ENCODE measurements around the gene NXNL2.

Gene NXNL2

GRCh38 chr9:88534456-88535225 is at the start of gene NXNL2:
Gene NXNL2 (plus strand): TSS chr9:88535178. CDS start chr9:88535435, 257 bp downstream.
- peak; percentile 7 for DNase-seq (ENCODE audit: low read depth)

GRCh38 chr9:88488166-88488565 is 46.8 kb upstream of the NXNL2 start:
- no peak for DNase-seq (ENCODE audit: low read depth)

GRCh38 chr9:88494983-88495721 is 39.8 kb upstream of the NXNL2 start:
- no peak for DNase-seq (ENCODE audit: low read depth)

GRCh38 chr9:88497224-88497623 is 37.8 kb upstream of the NXNL2 start:
- DNase-seq (ENCODE audit: low read depth) = no peak

GRCh38 chr9:88498880-88499279 is 36.1 kb upstream of the NXNL2 start:
- DNase-seq (ENCODE audit: low read depth) = no peak

- DNase-seq (ENCODE audit: low read depth) = no peak
Observed at GRCh38 chr9:88501086-88501485, 33.9 kb upstream of the NXNL2 start.

GRCh38 chr9:88502552-88503034 is 32.4 kb upstream of the NXNL2 start:
- no peak for DNase-seq (ENCODE audit: low read depth)

GRCh38 chr9:88503081-88503844 is 31.7 kb upstream of the NXNL2 start:
- DNase-seq (ENCODE audit: low read depth) = no peak

- no peak for DNase-seq (ENCODE audit: low read depth)
Observed at GRCh38 chr9:88503845-88504764, 30.9 kb upstream of the NXNL2 start.

GRCh38 chr9:88508326-88508725 is 26.7 kb upstream of the NXNL2 start:
- DNase-seq (ENCODE audit: low read depth) = no peak

GRCh38 chr9:88511906-88512305 is 23.1 kb upstream of the NXNL2 start:
- no peak for DNase-seq (ENCODE audit: low read depth)

GRCh38 chr9:88514247-88514646 is 20.7 kb upstream of the NXNL2 start:
- no peak for DNase-seq (ENCODE audit: low read depth)

GRCh38 chr9:88521308-88521707 is 13.7 kb upstream of the NXNL2 start:
- DNase-seq (ENCODE audit: low read depth) = no peak

GRCh38 chr9:88522360-88522759 is 12.6 kb upstream of the NXNL2 start:
- DNase-seq (ENCODE audit: low read depth) = no peak

- DNase-seq (ENCODE audit: low read depth) = no peak
Observed at GRCh38 chr9:88523056-88523455, 11.9 kb upstream of the NXNL2 start.

- DNase-seq (ENCODE audit: low read depth) = no peak
Observed at GRCh38 chr9:88524911-88525310, 10.1 kb upstream of the NXNL2 start.

GRCh38 chr9:88527618-88528017 is 7.4 kb upstream of the NXNL2 start:
- no peak for DNase-seq (ENCODE audit: low read depth)

GRCh38 chr9:88528080-88528790 is 6.7 kb upstream of the NXNL2 start:
- DNase-seq (ENCODE audit: low read depth) = no peak

- DNase-seq (ENCODE audit: low read depth) = no peak
Observed at GRCh38 chr9:88529496-88529895, 5.5 kb upstream of the NXNL2 start.

- DNase-seq (ENCODE audit: low read depth) = no peak
Observed at GRCh38 chr9:88530051-88530450, 4.9 kb upstream of the NXNL2 start.
